CD8-positive, alpha-beta memory T cell (primary cell): ENCODE measurements around the gene PIP5K1B. TPM values are rescaled to one million over a fixed set of nuclear protein-coding genes. Genes with fewer than 3 reads are reported as not detected.
A peak's percentile ranks its signal among the peaks of the same experiment; 100 is the strongest.

Source experiments
- CTCF ChIA-PET: fragments of 350-600 bp; sonication (Branson Sonifier 250); formaldehyde crosslinking; loops from one replicate; lab custom pipeline; 2021; ENCODE audit warnings: antibody characterized with exemption; lab: Charles Lee
- POLR2A ChIA-PET: fragments of 350-600 bp; sonication (Branson Sonifier 250); formaldehyde crosslinking; loops from one replicate; lab custom pipeline; 2021; ENCODE audit warnings: antibody characterized with exemption; lab: Charles Lee
- DNase-seq, 5 donors: peaks; one replicate each; pipeline versions ENCODE4 v3.0.0 to v3.0.0-alpha.2; 2020 to 2022; ENCODE audit warnings: mixed read lengths in 1 of 5
- H3K27ac ChIP-seq: one replicate; pipeline ENCODE4 v1.7.0; 2013; ENCODE audit warnings: low read depth, mild to moderate bottlenecking, low read length, moderate library complexity
- H3K27me3 ChIP-seq: 2 replicates; pipeline ENCODE4 v1.7.0; 2013; ENCODE audit warnings: low read length, mild to moderate bottlenecking; ENCODE audit not compliant: insufficient read depth, poor library complexity, severe bottlenecking
- H3K36me3 ChIP-seq: 2 replicates; pipeline ENCODE4 v1.7.0; 2013; ENCODE audit warnings: mild to moderate bottlenecking, low read length, moderate library complexity; ENCODE audit not compliant: insufficient read depth
- H3K4me1 ChIP-seq: 2 replicates; pipeline ENCODE4 v1.7.0; 2013; ENCODE audit warnings: mild to moderate bottlenecking, low read length, moderate library complexity; ENCODE audit not compliant: insufficient read depth
- H3K4me3 ChIP-seq: 2 replicates; pipeline ENCODE4 v1.7.0; 2013; ENCODE audit warnings: mild to moderate bottlenecking, low read length
- H3K9me3 ChIP-seq: 2 replicates; pipeline ENCODE4 v1.7.0; 2013; ENCODE audit warnings: mild to moderate bottlenecking, low read length
- H3K27ac Mint-ChIP-seq, 8 donors: one replicate each; pipeline ENCODE4 v1.8.0; 2020 to 2021; ENCODE audit warnings: mixed read lengths in 8 of 8, mild to moderate bottlenecking in 6 of 8, inconsistent platforms in 3 of 8, moderate library complexity in 3 of 8
- H3K27me3 Mint-ChIP-seq, 2 donors: one replicate each; pipeline ENCODE4 v1.8.0; 2020 to 2021; ENCODE audit warnings: mixed read lengths in 2 of 2, mild to moderate bottlenecking in 1 of 2, moderate library complexity in 1 of 2
- H3K36me3 Mint-ChIP-seq, 3 donors: one replicate each; pipeline ENCODE4 v1.8.0; 2020 to 2021; ENCODE audit warnings: mixed read lengths in 3 of 3, inconsistent platforms in 1 of 3, mild to moderate bottlenecking in 1 of 3
- H3K4me1 Mint-ChIP-seq, 3 donors: one replicate each; pipeline ENCODE4 v1.8.0; 2020 to 2021; ENCODE audit warnings: mixed read lengths in 3 of 3, inconsistent platforms in 1 of 3, mild to moderate bottlenecking in 1 of 3
- H3K4me3 Mint-ChIP-seq, 7 donors: one replicate each; pipeline ENCODE4 v1.8.0; 2020 to 2021; ENCODE audit warnings: mixed read lengths in 7 of 7, mild to moderate bottlenecking in 6 of 7, moderate library complexity in 4 of 7, inconsistent platforms in 2 of 7
- H3K9me3 Mint-ChIP-seq, 5 donors: one replicate each; pipeline ENCODE4 v1.8.0; 2020 to 2022; ENCODE audit warnings: mixed read lengths in 5 of 5, mild to moderate bottlenecking in 3 of 5, moderate library complexity in 2 of 5, inconsistent platforms in 1 of 5
- polyA plus RNA-seq: library from polyadenylated mRNA; unstranded; fragments of 300-500 nt; fragmentation: Illumina TruSeq; gene quantifications from one replicate; pipeline ENCODE4 v1.2.3, GENCODE V29; 2021
- total RNA-seq, 2 experiments: library from RNA; stranded (reverse); gene quantifications; one replicate each; pipeline ENCODE4 v1.2.3, GENCODE V29; 2021

Gene PIP5K1B
- total and polyA plus RNA-seq, 3 experiments from 2014 or later = 3.1 TPM; not detected in 1

DNA sequence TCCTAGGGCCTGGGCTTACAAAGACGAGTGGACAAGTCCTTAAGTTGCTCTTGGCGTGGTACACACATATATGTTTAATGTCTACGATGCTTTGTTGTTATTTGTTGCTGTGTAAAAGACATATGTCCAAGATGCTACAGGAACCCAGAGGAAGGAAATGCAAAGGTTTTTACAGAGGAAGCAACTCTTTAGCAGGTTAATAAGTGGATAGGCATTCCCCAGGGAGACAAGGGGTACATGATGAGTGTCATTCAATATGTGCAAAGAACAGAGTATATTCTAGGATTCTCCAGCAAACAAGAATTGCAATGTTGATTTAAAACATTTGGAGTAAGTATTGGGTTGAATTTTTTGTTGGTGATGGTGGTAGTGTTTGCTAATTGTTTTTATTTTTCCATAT is 92.1 kb downstream of the PIP5K1B start:
- no peak overlapping the region for H3K4me3 Mint-ChIP-seq
- no peak overlapping the region for H3K27ac ChIP-seq
- CTCF ChIA-PET = no interaction called here
- no peaks in the 10 kb centered on the region for H3K9me3 Mint-ChIP-seq
- H3K27ac Mint-ChIP-seq = peak overlapping the region in 1 of 8 donors; percentile 71
- H3K9me3 ChIP-seq = no peaks in the 10 kb centered on the region
- no peak for DNase-seq
- H3K27me3 Mint-ChIP-seq = peaks cover 6 to 20% of the 10 kb centered on the region in 2 donors
- no peak overlapping the region for H3K4me3 ChIP-seq
- H3K36me3 Mint-ChIP-seq = no peaks in the 10 kb centered on the region
- H3K27me3 ChIP-seq = no peaks in the 10 kb centered on the region
- POLR2A ChIA-PET = no interaction called here
- H3K4me1 ChIP-seq = no peaks in the 10 kb centered on the region
- no peaks in the 10 kb centered on the region for H3K4me1 Mint-ChIP-seq
- H3K36me3 ChIP-seq = no peaks in the 10 kb centered on the region

GRCh38 chr9:68798423-68798822 is 93.4 kb downstream of the PIP5K1B start:
- H3K27ac ChIP-seq = no peak overlapping the region
- Mint-ChIP-seq H3K27me3 (peaks cover 6 to 20% of the 10 kb centered on the region in 2 donors), H3K27ac (no peak overlapping the region), H3K36me3 (no peaks in the 10 kb centered on the region), H3K4me1 (no peaks in the 10 kb centered on the region), H3K4me3 (no peak overlapping the region), H3K9me3 (no peaks in the 10 kb centered on the region)
- no peaks in the 10 kb centered on the region for H3K9me3 ChIP-seq
- ChIA-PET POLR2A (no interaction called here), CTCF (no interaction called here)
- no peaks in the 10 kb centered on the region for H3K36me3 ChIP-seq
- no peaks in the 10 kb centered on the region for H3K4me1 ChIP-seq
- no peaks in the 10 kb centered on the region for H3K27me3 ChIP-seq
- DNase-seq = no peak
- no peak overlapping the region for H3K4me3 ChIP-seq

GRCh38 chr9:68800836-68801235 is 95.8 kb downstream of the PIP5K1B start:
- POLR2A ChIA-PET = no interaction called here
- peaks cover 7 to 20% of the 10 kb centered on the region in 2 donors for H3K27me3 Mint-ChIP-seq
- no peak overlapping the region for H3K27ac Mint-ChIP-seq
- Histone ChIP-seq H3K36me3 (no peaks in the 10 kb centered on the region), H3K27me3 (no peaks in the 10 kb centered on the region), H3K4me3 (no peak overlapping the region), H3K9me3 (no peaks in the 10 kb centered on the region), H3K4me1 (no peaks in the 10 kb centered on the region), H3K27ac (no peak overlapping the region)
- no peak overlapping the region for H3K4me3 Mint-ChIP-seq
- no peak for DNase-seq
- CTCF ChIA-PET = no interaction called here
- no peaks in the 10 kb centered on the region for H3K4me1 Mint-ChIP-seq
- no peaks in the 10 kb centered on the region for H3K36me3 Mint-ChIP-seq
- no peaks in the 10 kb centered on the region for H3K9me3 Mint-ChIP-seq

GRCh38 chr9:68802525-68803015 is 97.5 kb downstream of the PIP5K1B start:
- ChIA-PET POLR2A (no interaction called here), CTCF (no interaction called here)
- H3K27me3 ChIP-seq = no peaks in the 10 kb centered on the region
- H3K36me3 ChIP-seq = no peaks in the 10 kb centered on the region
- Mint-ChIP-seq H3K4me3 (no peak overlapping the region), H3K36me3 (no peaks in the 10 kb centered on the region), H3K27ac (no peak overlapping the region), H3K27me3 (peaks cover 5 to 8% of the 10 kb centered on the region in 2 donors), H3K9me3 (no peaks in the 10 kb centered on the region), H3K4me1 (no peaks in the 10 kb centered on the region)
- H3K27ac ChIP-seq = no peak overlapping the region
- no peaks in the 10 kb centered on the region for H3K9me3 ChIP-seq
- DNase-seq = no peak
- no peak overlapping the region for H3K4me3 ChIP-seq
- H3K4me1 ChIP-seq = no peaks in the 10 kb centered on the region

GRCh38 chr9:68804911-68805889 is 100.2 kb downstream of the PIP5K1B start:
- no peak for DNase-seq
- Histone ChIP-seq H3K27ac (no peak overlapping the region), H3K4me1 (no peaks in the 10 kb centered on the region), H3K4me3 (no peak overlapping the region), H3K36me3 (no peaks in the 10 kb centered on the region), H3K27me3 (no peaks in the 10 kb centered on the region), H3K9me3 (no peaks in the 10 kb centered on the region)
- no peaks in the 10 kb centered on the region for H3K36me3 Mint-ChIP-seq
- peak overlapping the region in 1 of 8 donors; percentile 57 for H3K27ac Mint-ChIP-seq
- ChIA-PET POLR2A (no interaction called here), CTCF (no interaction called here)
- H3K4me1 Mint-ChIP-seq = no peaks in the 10 kb centered on the region
- H3K27me3 Mint-ChIP-seq = peaks cover 3% of the 10 kb centered on the region in 2 donors
- H3K4me3 Mint-ChIP-seq = no peak overlapping the region
- no peaks in the 10 kb centered on the region for H3K9me3 Mint-ChIP-seq

DNA sequence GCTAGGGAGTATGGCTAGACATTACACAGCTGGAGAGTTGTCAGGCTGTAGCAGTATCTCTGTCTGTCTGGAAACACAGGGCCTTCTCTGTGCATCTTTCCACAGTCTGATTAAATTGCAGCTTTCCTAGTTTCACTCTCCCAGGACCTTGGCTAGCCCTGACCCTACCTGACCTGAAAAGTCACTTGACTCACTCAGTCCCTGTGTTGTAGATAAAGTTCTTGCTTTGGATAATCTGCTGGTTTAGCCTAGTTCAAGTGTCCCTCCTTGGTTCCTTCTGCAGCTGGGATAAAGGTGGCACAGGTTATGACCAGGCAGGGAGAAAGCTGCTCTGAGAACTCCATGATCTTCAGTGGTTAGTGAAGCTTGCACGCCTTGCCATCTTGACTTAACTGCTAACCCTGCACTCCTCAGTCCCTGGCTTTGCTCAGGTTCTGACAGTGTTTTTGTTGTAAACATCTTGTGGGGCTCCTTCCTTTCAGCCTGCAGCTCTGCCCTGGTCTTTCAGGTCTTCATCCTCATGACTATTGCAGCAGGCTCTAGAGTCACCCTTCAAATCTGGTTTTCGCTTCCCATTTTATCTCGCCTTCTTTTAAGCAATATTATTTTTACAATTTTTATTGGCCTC is 101.0 kb downstream of the PIP5K1B start:
- no peaks in the 10 kb centered on the region for H3K36me3 Mint-ChIP-seq
- H3K4me1 Mint-ChIP-seq = no peaks in the 10 kb centered on the region
- no peak for DNase-seq
- no peaks in the 10 kb centered on the region for H3K9me3 ChIP-seq
- H3K4me3 Mint-ChIP-seq = no peak overlapping the region
- no peaks in the 10 kb centered on the region for H3K4me1 ChIP-seq
- no peak overlapping the region for H3K27ac Mint-ChIP-seq
- no peaks in the 10 kb centered on the region for H3K27me3 ChIP-seq
- H3K9me3 Mint-ChIP-seq = no peaks in the 10 kb centered on the region
- H3K36me3 ChIP-seq = no peaks in the 10 kb centered on the region
- ChIA-PET POLR2A (no interaction called here), CTCF (no interaction called here)
- no peak overlapping the region for H3K27ac ChIP-seq
- H3K4me3 ChIP-seq = no peak overlapping the region
- H3K27me3 Mint-ChIP-seq = peaks cover 0 to 3% of the 10 kb centered on the region in 2 donors

DNA sequence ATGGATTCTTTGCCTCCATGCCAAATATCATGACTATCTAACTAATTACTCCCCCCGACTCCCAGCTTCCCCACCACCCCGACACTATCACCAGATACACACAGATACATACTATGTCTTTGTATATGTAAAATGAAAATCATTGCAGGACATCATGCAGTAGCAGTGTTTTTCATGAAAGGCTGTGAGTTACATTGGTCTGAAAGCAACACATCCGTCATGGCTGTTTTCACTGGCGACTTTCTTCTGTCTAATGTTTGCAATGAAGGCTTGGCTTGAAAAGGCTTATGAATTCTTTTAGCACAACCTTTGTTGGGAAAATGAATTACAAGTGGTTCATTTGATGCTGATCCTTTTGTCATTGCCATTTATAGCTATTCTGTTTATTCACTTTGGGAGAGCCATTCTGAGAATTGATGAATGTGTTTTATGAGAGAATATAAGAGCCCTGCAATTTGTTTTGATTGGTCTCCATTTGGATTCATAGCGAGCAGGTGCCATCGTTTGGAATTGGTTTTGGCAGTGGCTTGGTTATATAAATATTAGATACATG is 103.4 kb downstream of the PIP5K1B start:
- Histone ChIP-seq H3K27me3 (no peaks in the 10 kb centered on the region), H3K4me1 (no peaks in the 10 kb centered on the region), H3K9me3 (no peaks in the 10 kb centered on the region), H3K27ac (no peak overlapping the region), H3K36me3 (no peaks in the 10 kb centered on the region), H3K4me3 (no peak overlapping the region)
- ChIA-PET POLR2A (no interaction called here), CTCF (no interaction called here)
- Mint-ChIP-seq H3K27ac (no peak overlapping the region), H3K27me3 (peaks cover 3 to 21% of the 10 kb centered on the region in 2 donors), H3K4me3 (no peak overlapping the region), H3K4me1 (no peaks in the 10 kb centered on the region), H3K9me3 (no peaks in the 10 kb centered on the region), H3K36me3 (no peaks in the 10 kb centered on the region)
- DNase-seq = no peak
